ENCODE measurements around the gene MYO3A.

The MYO3A gene

DNA sequence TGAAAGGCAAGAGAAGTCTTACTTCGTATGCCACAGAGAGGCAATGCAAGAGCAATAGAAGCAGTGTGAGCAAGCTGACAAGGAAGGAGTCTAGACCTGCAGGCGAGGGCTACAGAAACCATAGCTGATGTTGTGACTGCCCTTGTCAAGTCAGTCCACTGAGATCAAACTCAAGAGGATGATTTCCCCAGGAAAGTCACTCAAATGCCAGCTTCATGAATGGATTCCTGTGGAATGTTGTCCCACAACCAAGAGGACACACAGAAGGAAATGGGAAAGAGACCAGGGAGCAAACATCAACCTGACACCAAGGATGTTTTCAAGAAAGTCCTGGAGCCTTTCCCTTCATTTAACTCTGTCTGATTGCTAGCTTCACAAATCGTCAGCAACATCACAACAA is 204.6 kb downstream of the MYO3A start:
- no peaks in the 10 kb centered on the region for H3K9me3 ChIP-seq (ENCODE audit: control insufficient read depth, low read length)
- WGBS, 2 experiments = 92 to 93% methylated on average over 3 of the region's 3 CpGs
- no peaks in the 10 kb centered on the region for H3K4me1 ChIP-seq (ENCODE audit: control insufficient read depth, insufficient read depth, low read length)
- H3K27me3 ChIP-seq (ENCODE audit: control insufficient read depth, insufficient read depth, low read length, poor library complexity, severe bottlenecking) = no peaks in the 10 kb centered on the region
- no peaks in the 10 kb centered on the region for H3K36me3 ChIP-seq (ENCODE audit: control insufficient read depth, insufficient read depth, low read length)
- H3K4me3 ChIP-seq (ENCODE audit: insufficient read depth, low read depth, low read length) = no peak overlapping the region
- H3K27ac ChIP-seq (ENCODE audit: insufficient read depth, low read depth, low read length, poor library complexity, severe bottlenecking) = no peak overlapping the region

- Histone ChIP-seq H3K4me1 (ENCODE audit: control insufficient read depth, insufficient read depth, low read length) (no peaks in the 10 kb centered on the region), H3K27me3 (ENCODE audit: control insufficient read depth, insufficient read depth, low read length, poor library complexity, severe bottlenecking) (no peaks in the 10 kb centered on the region), H3K27ac (ENCODE audit: insufficient read depth, low read depth, low read length, poor library complexity, severe bottlenecking) (no peak overlapping the region), H3K36me3 (ENCODE audit: control insufficient read depth, insufficient read depth, low read length) (no peaks in the 10 kb centered on the region), H3K4me3 (ENCODE audit: insufficient read depth, low read depth, low read length) (no peak overlapping the region), H3K9me3 (ENCODE audit: control insufficient read depth, low read length) (no peaks in the 10 kb centered on the region)
- 92 to 94% methylated on average over 6 to 7 of the region's 7 CpGs for WGBS, 2 experiments
Observed at GRCh38 chr10:26156019-26156418, 222.0 kb downstream of the MYO3A start.

DNA sequence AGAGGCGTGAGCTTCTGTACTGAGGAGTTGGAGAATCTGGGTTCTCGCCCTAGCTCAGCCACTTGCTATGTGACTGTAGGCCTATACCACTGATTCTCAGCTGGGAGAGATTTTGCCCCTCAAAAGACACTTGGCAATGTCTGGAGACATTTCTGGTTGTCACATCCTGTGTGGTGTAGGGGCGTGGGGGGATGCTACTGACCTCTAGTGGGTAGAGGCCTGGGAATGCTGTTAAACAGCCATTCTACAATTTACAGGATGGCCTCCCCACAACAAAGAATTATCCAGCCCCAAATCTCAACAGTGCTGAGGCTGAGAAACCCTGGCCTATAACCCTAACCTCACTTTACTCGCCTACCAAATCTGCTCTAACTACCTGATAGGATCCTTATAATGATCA is 223.7 kb downstream of the MYO3A start:
- Histone ChIP-seq H3K9me3 (ENCODE audit: control insufficient read depth, low read length) (no peaks in the 10 kb centered on the region), H3K36me3 (ENCODE audit: control insufficient read depth, insufficient read depth, low read length) (no peaks in the 10 kb centered on the region), H3K27me3 (ENCODE audit: control insufficient read depth, insufficient read depth, low read length, poor library complexity, severe bottlenecking) (no peaks in the 10 kb centered on the region), H3K4me3 (ENCODE audit: insufficient read depth, low read depth, low read length) (no peak overlapping the region), H3K4me1 (ENCODE audit: control insufficient read depth, insufficient read depth, low read length) (no peaks in the 10 kb centered on the region), H3K27ac (ENCODE audit: insufficient read depth, low read depth, low read length, poor library complexity, severe bottlenecking) (no peak overlapping the region)
- 92 to 94% methylated on average over 4 of the region's 4 CpGs for WGBS, 2 experiments

- Histone ChIP-seq H3K27ac (ENCODE audit: insufficient read depth, low read depth, low read length, poor library complexity, severe bottlenecking) (no peak overlapping the region), H3K9me3 (ENCODE audit: control insufficient read depth, low read length) (no peaks in the 10 kb centered on the region)
Observed at GRCh38 chr10:26169466-26169865, 235.4 kb downstream of the MYO3A start.

GRCh38 chr10:26172131-26172530 is 238.1 kb downstream of the MYO3A start:
- H3K4me3 ChIP-seq (ENCODE audit: insufficient read depth, low read depth, low read length) = no peak overlapping the region
- 36 to 39% methylated on average over 7 of the region's 7 CpGs for WGBS, 2 experiments

More at GRCh38 chr10:26169466-26169865, 235.4 kb downstream of the MYO3A start:
- WGBS, 2 experiments = 6% methylated on average over 2 of the region's 2 CpGs
- H3K4me1 ChIP-seq (ENCODE audit: control insufficient read depth, insufficient read depth, low read length) = peaks cover 6% of the 10 kb centered on the region
- H3K36me3 ChIP-seq (ENCODE audit: control insufficient read depth, insufficient read depth, low read length) = no peaks in the 10 kb centered on the region
- H3K27me3 ChIP-seq (ENCODE audit: control insufficient read depth, insufficient read depth, low read length, poor library complexity, severe bottlenecking) = no peaks in the 10 kb centered on the region
- no peak overlapping the region for H3K4me3 ChIP-seq (ENCODE audit: insufficient read depth, low read depth, low read length)

GRCh38 chr10:26173837-26174236 is 239.8 kb downstream of the MYO3A start:
- no peak overlapping the region for H3K27ac ChIP-seq (ENCODE audit: insufficient read depth, low read depth, low read length, poor library complexity, severe bottlenecking)
- H3K4me1 ChIP-seq (ENCODE audit: control insufficient read depth, insufficient read depth, low read length) = peaks cover 6% of the 10 kb centered on the region
- 84 to 89% methylated on average over 2 of the region's 2 CpGs for WGBS, 2 experiments
- no peaks in the 10 kb centered on the region for H3K36me3 ChIP-seq (ENCODE audit: control insufficient read depth, insufficient read depth, low read length)
- H3K27me3 ChIP-seq (ENCODE audit: control insufficient read depth, insufficient read depth, low read length, poor library complexity, severe bottlenecking) = no peaks in the 10 kb centered on the region
- no peaks in the 10 kb centered on the region for H3K9me3 ChIP-seq (ENCODE audit: control insufficient read depth, low read length)
- H3K4me3 ChIP-seq (ENCODE audit: insufficient read depth, low read depth, low read length) = no peak overlapping the region

More at GRCh38 chr10:26172131-26172530, 238.1 kb downstream of the MYO3A start:
- Histone ChIP-seq H3K4me1 (ENCODE audit: control insufficient read depth, insufficient read depth, low read length) (peaks cover 6% of the 10 kb centered on the region), H3K9me3 (ENCODE audit: control insufficient read depth, low read length) (no peaks in the 10 kb centered on the region), H3K36me3 (ENCODE audit: control insufficient read depth, insufficient read depth, low read length) (no peaks in the 10 kb centered on the region), H3K27ac (ENCODE audit: insufficient read depth, low read depth, low read length, poor library complexity, severe bottlenecking) (no peak overlapping the region), H3K27me3 (ENCODE audit: control insufficient read depth, insufficient read depth, low read length, poor library complexity, severe bottlenecking) (no peaks in the 10 kb centered on the region)

DNA sequence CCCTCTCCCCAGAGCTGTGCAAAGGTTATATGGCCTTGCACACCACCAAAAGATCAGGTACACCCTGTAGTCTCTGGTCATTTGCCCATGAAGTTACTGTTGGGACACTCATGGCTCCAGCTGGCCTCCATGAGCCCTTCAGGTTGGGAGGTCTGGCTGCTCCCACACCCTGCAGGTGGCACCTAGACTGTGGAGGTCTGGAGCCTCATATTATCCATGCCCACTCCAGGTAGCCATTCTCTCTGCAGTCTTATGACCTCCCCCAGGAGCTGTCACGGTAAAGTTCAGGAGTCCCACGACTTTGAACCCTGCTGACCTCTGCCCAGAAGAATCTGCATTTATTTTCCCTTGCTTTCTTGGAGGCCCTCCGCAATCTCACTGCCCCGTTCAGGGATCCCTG is 243.3 kb downstream of the MYO3A start:
- Histone ChIP-seq H3K4me1 (ENCODE audit: control insufficient read depth, insufficient read depth, low read length) (no peaks in the 10 kb centered on the region), H3K9me3 (ENCODE audit: control insufficient read depth, low read length) (no peaks in the 10 kb centered on the region), H3K36me3 (ENCODE audit: control insufficient read depth, insufficient read depth, low read length) (no peaks in the 10 kb centered on the region), H3K27me3 (ENCODE audit: control insufficient read depth, insufficient read depth, low read length, poor library complexity, severe bottlenecking) (no peaks in the 10 kb centered on the region), H3K27ac (ENCODE audit: insufficient read depth, low read depth, low read length, poor library complexity, severe bottlenecking) (no peak overlapping the region), H3K4me3 (ENCODE audit: insufficient read depth, low read depth, low read length) (no peak overlapping the region)
- 85 to 94% methylated on average over 4 of the region's 4 CpGs for WGBS, 2 experiments

GRCh38 chr10:26194275-26194674 is 260.2 kb downstream of the MYO3A start:
- H3K27me3 ChIP-seq (ENCODE audit: control insufficient read depth, insufficient read depth, low read length, poor library complexity, severe bottlenecking) = no peaks in the 10 kb centered on the region
- H3K4me1 ChIP-seq (ENCODE audit: control insufficient read depth, insufficient read depth, low read length) = no peaks in the 10 kb centered on the region
- 87 to 88% methylated on average over 5 of the region's 5 CpGs for WGBS, 2 experiments
- no peak overlapping the region for H3K27ac ChIP-seq (ENCODE audit: insufficient read depth, low read depth, low read length, poor library complexity, severe bottlenecking)
- H3K36me3 ChIP-seq (ENCODE audit: control insufficient read depth, insufficient read depth, low read length) = no peaks in the 10 kb centered on the region
- no peaks in the 10 kb centered on the region for H3K9me3 ChIP-seq (ENCODE audit: control insufficient read depth, low read length)
- H3K4me3 ChIP-seq (ENCODE audit: insufficient read depth, low read depth, low read length) = no peak overlapping the region

DNA sequence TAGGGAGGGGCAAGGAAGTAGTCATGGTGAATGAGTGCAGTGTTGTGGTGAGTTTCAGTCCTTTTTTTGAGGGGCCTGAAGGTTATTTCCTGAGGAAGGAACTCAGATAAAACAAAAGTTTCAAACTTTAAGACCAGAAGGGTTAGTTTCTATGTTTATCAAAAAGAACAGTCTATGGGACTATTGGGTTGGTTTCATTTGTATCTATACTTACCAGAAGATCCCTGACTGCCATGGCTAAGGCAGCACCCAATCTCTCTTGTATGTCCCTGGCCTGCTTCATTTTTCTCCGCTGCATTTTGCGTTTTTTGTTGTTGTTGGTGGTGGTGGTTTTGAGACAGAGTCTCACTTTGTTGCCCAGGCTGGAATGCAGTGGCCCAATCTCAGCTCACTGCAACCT is 263.2 kb downstream of the MYO3A start:
- H3K36me3 ChIP-seq (ENCODE audit: control insufficient read depth, insufficient read depth, low read length) = no peaks in the 10 kb centered on the region
- WGBS, 2 experiments = 96 to 97% methylated on average over 2 of the region's 2 CpGs
- H3K27me3 ChIP-seq (ENCODE audit: control insufficient read depth, insufficient read depth, low read length, poor library complexity, severe bottlenecking) = no peaks in the 10 kb centered on the region
- H3K9me3 ChIP-seq (ENCODE audit: control insufficient read depth, low read length) = no peaks in the 10 kb centered on the region
- H3K4me1 ChIP-seq (ENCODE audit: control insufficient read depth, insufficient read depth, low read length) = no peaks in the 10 kb centered on the region
- no peak overlapping the region for H3K4me3 ChIP-seq (ENCODE audit: insufficient read depth, low read depth, low read length)
- H3K27ac ChIP-seq (ENCODE audit: insufficient read depth, low read depth, low read length, poor library complexity, severe bottlenecking) = no peak overlapping the region

DNA sequence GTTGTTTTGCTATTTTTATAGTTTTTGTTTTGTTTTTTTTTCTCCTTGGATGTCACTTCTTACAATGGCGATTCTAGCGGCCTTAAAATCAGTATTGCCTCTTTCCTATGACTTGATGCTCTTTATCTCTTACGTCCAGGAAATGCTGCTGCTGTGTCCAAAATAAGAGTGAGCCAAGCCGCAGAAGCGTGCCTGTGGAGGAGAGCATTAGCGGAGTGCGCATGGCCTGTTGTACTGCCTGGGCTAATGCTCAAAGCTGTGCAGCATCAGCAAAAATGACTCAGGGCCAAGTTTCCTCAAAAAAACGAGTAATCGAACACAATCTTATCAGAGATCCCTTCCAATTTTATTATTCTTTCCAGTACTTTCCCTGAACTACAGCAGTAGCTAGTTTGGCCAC is 264.1 kb downstream of the MYO3A start:
- Histone ChIP-seq H3K4me3 (ENCODE audit: insufficient read depth, low read depth, low read length) (no peak overlapping the region), H3K27ac (ENCODE audit: insufficient read depth, low read depth, low read length, poor library complexity, severe bottlenecking) (no peak overlapping the region), H3K36me3 (ENCODE audit: control insufficient read depth, insufficient read depth, low read length) (no peaks in the 10 kb centered on the region), H3K9me3 (ENCODE audit: control insufficient read depth, low read length) (no peaks in the 10 kb centered on the region), H3K4me1 (ENCODE audit: control insufficient read depth, insufficient read depth, low read length) (no peaks in the 10 kb centered on the region), H3K27me3 (ENCODE audit: control insufficient read depth, insufficient read depth, low read length, poor library complexity, severe bottlenecking) (no peaks in the 10 kb centered on the region)
- WGBS, 2 experiments = 95% methylated on average over 9 of the region's 9 CpGs

- no peaks in the 10 kb centered on the region for H3K4me1 ChIP-seq (ENCODE audit: control insufficient read depth, insufficient read depth, low read length)
- no peak overlapping the region for H3K4me3 ChIP-seq (ENCODE audit: insufficient read depth, low read depth, low read length)
- no peaks in the 10 kb centered on the region for H3K9me3 ChIP-seq (ENCODE audit: control insufficient read depth, low read length)
- 79 to 81% methylated on average over 4 of the region's 4 CpGs for WGBS, 2 experiments
- no peaks in the 10 kb centered on the region for H3K36me3 ChIP-seq (ENCODE audit: control insufficient read depth, insufficient read depth, low read length)
- no peaks in the 10 kb centered on the region for H3K27me3 ChIP-seq (ENCODE audit: control insufficient read depth, insufficient read depth, low read length, poor library complexity, severe bottlenecking)
- H3K27ac ChIP-seq (ENCODE audit: insufficient read depth, low read depth, low read length, poor library complexity, severe bottlenecking) = no peak overlapping the region
Observed at GRCh38 chr10:26199841-26200240, 265.8 kb downstream of the MYO3A start.
